Measurements from ENCODE around the gene INTS7.
A peak's percentile ranks its signal among the peaks of the same experiment; 100 is the strongest.
"Not testable (repeated sequence)": the region's sequence is repeated elsewhere in the genome, so short reads cannot be mapped to it uniquely, and the experiment has no call there.

Gene INTS7

GRCh38 chr1:212037900-212038299, 2.5 kb upstream of the INTS7 start:
- DNase-seq (ENCODE audit: low spot score) = no peak

GRCh38 chr1:212035835-212036605, 663 bp upstream of the INTS7 start:
- no peak for DNase-seq (ENCODE audit: low spot score)

GRCh38 chr1:212034516-212035122, 738 bp downstream of the INTS7 start:
- no peak for DNase-seq (ENCODE audit: low spot score)

GRCh38 chr1:212030936-212031528, 4.3 kb downstream of the INTS7 start:
- no peak for DNase-seq (ENCODE audit: low spot score)

- DNase-seq (ENCODE audit: low spot score) = not testable (repeated sequence)
These were observed 7.6 kb downstream of the INTS7 start for GRCh38 chr1:212027727-212028126.

GRCh38 chr1:212024469-212025149, 10.7 kb downstream of the INTS7 start:
- DNase-seq (ENCODE audit: low spot score) = no peak

GRCh38 chr1:212022908-212023307, 12.4 kb downstream of the INTS7 start:
- DNase-seq (ENCODE audit: low spot score) = not testable (repeated sequence)

- no peak for DNase-seq (ENCODE audit: low spot score)
These were observed 13.8 kb downstream of the INTS7 start for GRCh38 chr1:212021563-212021962.

- DNase-seq (ENCODE audit: low spot score) = no peak
These were observed 14.4 kb downstream of the INTS7 start for GRCh38 chr1:212020975-212021374.

- no peak for DNase-seq (ENCODE audit: low spot score)
These were observed 21.7 kb downstream of the INTS7 start for GRCh38 chr1:212013672-212014071.

GRCh38 chr1:212012034-212012740, 23.2 kb downstream of the INTS7 start:
- peak; percentile 61 for DNase-seq (ENCODE audit: low spot score)

- DNase-seq (ENCODE audit: low spot score) = no peak
These were observed 25.4 kb downstream of the INTS7 start for GRCh38 chr1:212010004-212010403.

- DNase-seq (ENCODE audit: low spot score) = no peak
These were observed 25.8 kb downstream of the INTS7 start for GRCh38 chr1:212009561-212009960.

- no peak for DNase-seq (ENCODE audit: low spot score)
These were observed 27.5 kb downstream of the INTS7 start for GRCh38 chr1:212007886-212008285.

- no peak for DNase-seq (ENCODE audit: low spot score)
These were observed 28.2 kb downstream of the INTS7 start for GRCh38 chr1:212007178-212007577.

GRCh38 chr1:212004895-212005608, 30.3 kb downstream of the INTS7 start:
- no peak for DNase-seq (ENCODE audit: low spot score)

- no peak for DNase-seq (ENCODE audit: low spot score)
These were observed 32.8 kb downstream of the INTS7 start for GRCh38 chr1:212002536-212002935.

- not testable (repeated sequence) for DNase-seq (ENCODE audit: low spot score)
These were observed 37.9 kb downstream of the INTS7 start for GRCh38 chr1:211997426-211997825.

GRCh38 chr1:211991695-211992094, 43.7 kb downstream of the INTS7 start:
- no peak for DNase-seq (ENCODE audit: low spot score)

- no peak for DNase-seq (ENCODE audit: low spot score)
These were observed 48.6 kb downstream of the INTS7 start for GRCh38 chr1:211986628-211987254.

Data from ecto neural progenitor cell (in vitro differentiated cells).